ENCODE measurements around the gene ZNF92.
"Not testable (repeated sequence)": the region's sequence is repeated elsewhere in the genome, so short reads cannot be mapped to it uniquely, and the experiment has no call there.

Gene ZNF92

GRCh38 chr7:65429642-65430343, 56.1 kb downstream of the ZNF92 start:
- DNase-seq = no peak

DNA sequence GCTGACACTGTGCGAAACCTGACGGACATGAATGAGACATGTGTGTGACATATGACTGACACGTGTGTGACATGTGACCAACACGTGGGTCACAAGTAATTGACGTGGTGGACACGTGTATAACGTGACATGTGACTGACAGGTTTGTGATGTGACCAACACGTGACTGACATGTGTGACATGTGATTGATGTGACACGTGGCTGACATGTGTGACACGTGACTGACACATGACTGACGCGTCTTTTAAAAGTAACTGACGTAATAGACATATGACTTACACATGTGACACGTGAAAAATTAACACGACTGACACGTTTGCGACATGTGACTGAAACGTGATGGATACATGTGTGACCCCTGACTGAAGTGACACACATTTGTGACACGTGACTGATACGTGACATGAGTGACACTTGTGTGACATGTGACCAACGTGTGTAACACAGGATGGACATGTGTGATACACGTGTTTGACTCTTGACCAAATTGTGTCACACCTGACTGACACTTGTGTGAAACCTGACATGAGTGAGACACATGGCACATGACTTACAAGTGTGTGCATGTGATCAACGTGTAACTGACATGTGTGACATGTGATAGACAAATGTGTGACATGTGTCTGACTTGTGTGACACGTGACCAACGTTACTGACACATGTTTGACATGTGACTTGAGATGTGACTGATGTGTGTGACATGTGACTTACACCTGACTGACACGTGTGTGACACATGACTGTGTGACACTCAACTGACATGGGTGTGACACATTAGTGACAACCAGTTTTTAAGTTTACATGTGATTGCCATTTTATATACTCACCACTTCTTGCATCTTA, 56.9 kb downstream of the ZNF92 start:
- no peak for DNase-seq

DNA sequence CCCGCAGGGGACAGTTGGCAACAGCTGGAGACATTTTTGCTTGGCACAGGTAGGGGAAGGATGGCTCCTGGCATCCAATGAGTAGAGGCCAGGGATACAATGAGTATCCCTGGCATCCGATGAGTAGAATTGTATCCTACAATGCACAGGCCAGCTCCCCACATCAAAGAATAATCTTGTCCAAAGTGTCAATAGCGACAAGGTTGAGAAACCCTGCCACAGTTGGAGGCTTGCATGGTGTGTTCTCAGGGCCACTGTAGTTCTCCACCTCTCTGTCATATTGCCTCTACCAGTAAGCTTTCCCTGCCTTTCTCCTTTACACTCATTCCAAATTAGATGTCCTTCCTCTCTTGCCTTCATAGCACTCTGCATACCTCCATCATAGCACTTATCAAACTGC, 60.7 kb downstream of the ZNF92 start:
- no peak for DNase-seq

GRCh38 chr7:65436163-65436562, 62.5 kb downstream of the ZNF92 start:
- no peak for DNase-seq

- DNase-seq = no peak
Observed at GRCh38 chr7:65438598-65438997, 64.9 kb downstream of the ZNF92 start.

DNA sequence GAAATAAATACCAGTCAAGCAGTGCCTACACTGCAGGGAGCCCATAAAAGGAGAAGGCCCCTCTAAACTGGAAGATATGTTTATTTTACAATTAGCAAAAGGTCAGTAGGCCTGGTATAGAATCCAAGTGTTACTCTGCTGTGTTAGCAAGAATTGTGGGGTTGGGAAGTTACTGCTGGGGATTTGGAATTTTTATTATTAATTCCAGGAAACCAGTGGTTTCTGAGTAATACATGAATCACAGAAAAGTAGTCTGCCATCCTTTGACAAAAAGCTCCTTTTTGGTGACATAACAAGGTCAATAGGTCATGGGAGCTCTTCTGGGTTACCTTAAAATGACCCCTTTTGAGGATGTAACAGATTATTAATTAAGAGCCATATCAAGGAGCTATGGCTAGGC, 67.4 kb downstream of the ZNF92 start:
- no peak for DNase-seq

- DNase-seq = no peak
Observed at GRCh38 chr7:65444205-65444842, 70.7 kb downstream of the ZNF92 start.

DNA sequence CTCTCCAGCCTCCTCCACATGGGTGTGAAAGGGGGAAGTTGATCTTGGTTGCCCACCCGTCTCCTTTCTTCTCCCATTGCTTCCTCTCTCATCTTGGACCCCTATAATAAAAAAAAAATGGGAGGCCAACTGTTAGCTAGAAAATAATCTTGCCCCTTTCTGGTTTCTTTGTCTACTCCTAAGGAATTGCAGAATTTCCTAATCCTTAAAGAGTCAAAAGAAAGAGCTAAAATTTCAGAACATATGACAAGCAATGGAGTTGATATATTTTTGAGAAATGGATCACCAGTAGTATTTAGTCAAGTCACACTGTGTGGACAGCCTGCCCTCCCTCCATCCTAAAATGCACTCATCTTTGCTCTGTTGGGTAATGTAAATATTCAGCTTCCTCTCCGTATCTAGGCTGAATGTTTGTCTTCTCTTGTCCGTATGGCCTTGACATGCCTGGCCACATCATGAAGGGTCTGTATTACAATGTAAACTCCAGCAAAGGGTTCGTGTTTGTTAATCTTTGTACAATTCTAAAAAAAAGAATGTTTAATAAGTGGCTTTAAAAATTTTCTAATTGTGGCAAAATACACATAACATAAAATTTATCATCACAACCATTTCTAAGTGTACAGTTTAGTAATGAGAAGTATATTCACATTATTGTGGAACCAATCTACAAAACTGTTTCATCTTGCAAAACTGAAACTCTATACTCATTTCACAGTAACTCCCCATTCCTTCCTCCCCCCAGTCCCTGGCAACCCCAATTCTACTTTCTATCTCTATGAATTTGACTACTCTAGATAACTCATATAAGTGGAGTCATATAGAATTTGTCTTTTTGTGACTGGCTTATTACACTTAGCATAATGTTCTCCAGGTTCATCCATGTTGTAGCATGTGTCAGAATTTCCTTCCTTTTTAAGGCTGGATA, 71.5 kb downstream of the ZNF92 start:
- DNase-seq = peak in 1 of 2 experiments; percentile 45

DNA sequence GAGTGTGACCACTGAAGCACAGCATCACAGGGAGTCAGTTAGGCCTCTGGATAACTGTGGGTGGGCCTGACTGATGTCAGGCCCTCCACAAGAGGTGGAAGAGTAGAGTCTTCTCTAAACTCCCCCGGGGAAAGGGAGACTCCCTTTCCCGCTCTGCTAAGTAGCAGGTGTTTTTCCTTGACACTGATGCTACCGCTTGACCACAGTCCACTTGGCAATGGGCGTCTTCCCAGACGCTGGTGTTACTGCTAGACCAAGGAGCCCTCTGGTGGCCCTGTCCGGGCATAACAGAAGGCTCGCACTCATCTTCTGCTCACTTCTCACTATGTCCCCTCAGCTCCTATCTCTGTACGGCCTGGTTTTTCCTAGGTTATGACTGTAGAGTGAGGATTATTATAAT, 73.4 kb downstream of the ZNF92 start:
- DNase-seq = not testable (repeated sequence)

GRCh38 chr7:65448816-65449504, 75.3 kb downstream of the ZNF92 start:
- DNase-seq = no peak

DNA sequence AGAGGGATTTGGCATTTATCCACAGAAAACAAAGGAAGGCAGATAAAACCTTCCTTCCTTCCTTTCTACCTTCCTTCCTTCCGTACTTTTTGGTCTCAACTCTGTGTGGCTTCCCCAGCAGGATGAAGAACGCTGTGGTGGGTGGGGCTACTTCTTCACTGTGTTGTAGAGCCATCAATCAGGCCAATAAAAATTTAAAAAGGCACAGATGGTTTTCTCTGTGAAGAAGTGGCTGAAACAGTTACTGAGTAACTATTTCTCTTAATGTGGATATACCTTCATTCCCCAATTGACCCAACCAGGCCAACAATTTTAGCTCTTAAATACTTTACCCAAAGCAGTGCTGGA, 75.8 kb downstream of the ZNF92 start:
- DNase-seq = no peak

All from NCI-H2081 (cell line).